DOHH2 (cell line): ENCODE data around the gene DDX41.

Experiments used
- H3F3A ChIP-seq: fragments of 200-600 bp; sonication (generic), shearing (Covaris generic); 2 replicates; pipeline ENCODE4 v1.6.0; 2016; ENCODE audit warnings: antibody characterized with exemption, mild to moderate bottlenecking; ENCODE audit not compliant: control insufficient read depth, insufficient read depth
- H3K27ac ChIP-seq: fragments of 200-600 bp; sonication (generic); 2 replicates; pipeline ENCODE4 v1.5.1; 2014; ENCODE audit warnings: low read depth, mild to moderate bottlenecking, low read length, moderate library complexity
- H3K27me3 ChIP-seq: fragments of 200-600 bp; sonication (generic); 2 replicates; pipeline ENCODE4 v1.6.1; 2014; ENCODE audit warnings: mild to moderate bottlenecking, low read length, mixed read lengths; ENCODE audit not compliant: control insufficient read depth
- H3K36me3 ChIP-seq: fragments of 200-600 bp; sonication (generic); 2 replicates; pipeline ENCODE4 v1.6.1; 2014; ENCODE audit warnings: mild to moderate bottlenecking, low read length, moderate library complexity, mixed read lengths; ENCODE audit not compliant: control insufficient read depth
- H3K4me1 ChIP-seq: fragments of 200-600 bp; sonication (generic); 2 replicates; pipeline ENCODE4 v1.6.1; 2014; ENCODE audit warnings: mild to moderate bottlenecking, low read length, mixed read lengths; ENCODE audit not compliant: control insufficient read depth
- H3K4me2 ChIP-seq: fragments of 200-600 bp; sonication (generic); 2 replicates; pipeline ENCODE4 v1.6.0; 2014; ENCODE audit warnings: mild to moderate bottlenecking, low read length, moderate library complexity
- H3K4me3 ChIP-seq: fragments of 200-600 bp; sonication (generic); 2 replicates; pipeline ENCODE4 v1.5.1; 2014; ENCODE audit warnings: mild to moderate bottlenecking, low read length, mixed read lengths
- H3K79me2 ChIP-seq: fragments of 200-600 bp; sonication (generic); 2 replicates; pipeline ENCODE4 v1.6.1; 2014; ENCODE audit warnings: mild to moderate bottlenecking, low read length, mixed read lengths; ENCODE audit not compliant: control insufficient read depth
- H3K9me2 ChIP-seq: fragments of 200-600 bp; sonication (generic); replicated peaks from 2 replicates; pipeline ENCODE4 v1.6.1; 2014; ENCODE audit warnings: mild to moderate bottlenecking, low read length, mixed read lengths; ENCODE audit not compliant: control insufficient read depth
- H3K9me3 ChIP-seq: fragments of 200-600 bp; sonication (generic); 2 replicates; pipeline ENCODE4 v1.6.1; 2014; ENCODE audit warnings: antibody characterized with exemption, low read length, mixed read lengths; ENCODE audit not compliant: control insufficient read depth, insufficient read depth
- H4K20me1 ChIP-seq: fragments of 200-600 bp; sonication (generic); 2 replicates; pipeline ENCODE4 v1.6.0; 2014; ENCODE audit warnings: low read depth, mild to moderate bottlenecking, antibody characterized with exemption, low read length, moderate library complexity; ENCODE audit not compliant: control insufficient read depth, insufficient read depth
- CTCF ChIP-seq: fragments of 200-600 bp; sonication (generic); IDR thresholded peaks from one replicate; pipeline ENCODE4 v1.5.1; 2014; ENCODE audit warnings: antibody characterized with exemption, mild to moderate bottlenecking, low read depth, low read length; ENCODE audit not compliant: poor library complexity, severe bottlenecking
- EZH2phosphoT487 ChIP-seq: fragments of 200-600 bp; sonication (generic); IDR thresholded peaks from 2 replicates; pipeline ENCODE4 v1.6.1; 2017; ENCODE audit warnings: borderline replicate concordance, mild to moderate bottlenecking, antibody characterized with exemption, low read length, moderate library complexity, mixed read lengths

Gene DDX41

GRCh38 chr5:177482359-177482795, 34.4 kb downstream of the DDX41 start:
- Histone ChIP-seq H3K36me3 (peaks cover 3% of the 10 kb centered on the region; the same call in 1 of the 2 replicates), H3K4me3 (no peak overlapping the region), H4K20me1 (no peaks in the 10 kb centered on the region), H3K27me3 (no peaks in the 10 kb centered on the region), H3K9me3 (no peaks in the 10 kb centered on the region), H3K27ac (no peak overlapping the region), H3K4me2 (no peak overlapping the region), H3K4me1 (peaks cover 27% of the 10 kb centered on the region), H3K79me2 (no peaks in the 10 kb centered on the region), H3K9me2 (no peaks in the 10 kb centered on the region), H3F3A (peaks cover 7% of the 10 kb centered on the region; the same call in 1 of the 2 replicates)
- TF ChIP-seq EZH2phosphoT487 (no peak), CTCF (no peak)

- H3K9me3 ChIP-seq: no peaks in the 10 kb centered on the region
- H3K4me1 ChIP-seq: peaks cover 39% of the 10 kb centered on the region
- no peaks in the 10 kb centered on the region for H3K79me2 ChIP-seq
- no peaks in the 10 kb centered on the region for H3K9me2 ChIP-seq
- no peaks in the 10 kb centered on the region for H3K36me3 ChIP-seq
- no peak overlapping the region for H3K4me2 ChIP-seq
- H3K27me3 ChIP-seq: no peaks in the 10 kb centered on the region
- peak overlapping the region; percentile 37; the same call in 1 of the 2 replicates for H3K27ac ChIP-seq
- peaks cover 12% of the 10 kb centered on the region; the same call in 1 of the 2 replicates for H3F3A ChIP-seq
- TF ChIP-seq CTCF: no peak
- no peak for TF ChIP-seq EZH2phosphoT487
- H4K20me1 ChIP-seq: no peaks in the 10 kb centered on the region
- no peak overlapping the region for H3K4me3 ChIP-seq
Measured at GRCh38 chr5:177479774-177480173, 37.0 kb downstream of the DDX41 start.

- no peak for TF ChIP-seq EZH2phosphoT487
- no peak for TF ChIP-seq CTCF
- peaks cover 12% of the 10 kb centered on the region; the same call in 1 of the 2 replicates for H3F3A ChIP-seq
- H3K4me1 ChIP-seq: peaks cover 46% of the 10 kb centered on the region
- no peaks in the 10 kb centered on the region for H4K20me1 ChIP-seq
- H3K27ac ChIP-seq: peak overlapping the region; percentile 37
- H3K27me3 ChIP-seq: no peaks in the 10 kb centered on the region
- no peaks in the 10 kb centered on the region for H3K79me2 ChIP-seq
- H3K9me3 ChIP-seq: no peaks in the 10 kb centered on the region
- no peak overlapping the region for H3K4me3 ChIP-seq
- peak overlapping the region; percentile 30 for H3K4me2 ChIP-seq
- no peaks in the 10 kb centered on the region for H3K36me3 ChIP-seq
- no peaks in the 10 kb centered on the region for H3K9me2 ChIP-seq
Measured at GRCh38 chr5:177478711-177479646, 37.8 kb downstream of the DDX41 start.
